Muscle of back (tissue), 11 donors: Measurements from ENCODE around the gene UBE2Z. TPM values are rescaled to one million over a fixed set of nuclear protein-coding genes. Genes with fewer than 3 reads are reported as not detected.

Source experiments
- DNase-seq, 3 donors: peaks; one replicate each; pipeline versions ENCODE4 v3.0.0 to v3.0.0-alpha.2; 2013
- polyA plus RNA-seq, 10 donors: library from polyadenylated mRNA; unstranded; fragments of 120-200 nt; gene quantifications; one replicate each; pipeline ENCODE4 v1.2.1, GENCODE V29; 2013; ENCODE audit not compliant: insufficient read length in 10 of 10

UBE2Z gene
- polyA plus RNA-seq, 10 donors, result 55.4 to 68.9 (median 59.9) TPM

DNA sequence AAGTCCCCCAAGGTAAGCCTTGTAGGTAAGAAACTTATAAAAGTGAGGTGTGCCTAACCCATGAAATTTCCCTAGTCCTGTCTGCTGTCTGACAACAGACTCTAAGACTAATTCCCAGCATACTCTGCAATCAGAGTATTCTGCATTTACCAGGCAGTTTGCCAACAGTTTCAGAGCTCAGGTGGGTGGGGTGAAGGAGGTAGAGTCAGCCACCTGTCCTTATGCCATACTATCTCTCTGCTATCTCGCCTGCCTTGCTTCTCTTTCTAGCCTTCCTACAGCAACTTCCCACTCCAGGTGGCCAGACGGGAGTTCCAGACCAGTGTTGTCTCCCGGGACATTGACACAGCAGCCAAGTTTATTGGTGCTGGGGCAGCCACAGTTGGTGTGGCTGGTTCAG lies 13.3 kb upstream of the UBE2Z start:
- no peak for DNase-seq

- no peak for DNase-seq
Measured at GRCh38 chr17:48901241-48901640, 7.0 kb upstream of the UBE2Z start.

DNA sequence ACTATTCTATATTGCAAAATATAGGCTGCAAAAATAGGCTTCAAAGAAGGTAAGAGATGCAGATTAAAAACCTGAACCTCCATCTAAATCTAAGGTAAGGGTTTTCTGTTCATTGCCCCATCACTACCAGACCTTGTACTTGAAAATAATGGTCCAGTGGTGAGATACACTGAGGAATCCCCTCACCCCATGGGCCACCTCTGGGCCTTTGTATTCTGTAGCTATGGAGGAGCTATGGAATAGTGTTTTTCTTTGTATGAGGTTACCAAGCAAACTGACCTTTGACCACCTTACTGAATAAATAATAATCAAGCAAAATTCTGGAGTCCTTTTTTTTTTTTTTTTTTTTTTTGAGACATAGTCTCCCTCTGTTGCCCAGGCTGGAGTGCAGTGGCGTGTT lies 4.8 kb upstream of the UBE2Z start:
- no peak for DNase-seq

DNA sequence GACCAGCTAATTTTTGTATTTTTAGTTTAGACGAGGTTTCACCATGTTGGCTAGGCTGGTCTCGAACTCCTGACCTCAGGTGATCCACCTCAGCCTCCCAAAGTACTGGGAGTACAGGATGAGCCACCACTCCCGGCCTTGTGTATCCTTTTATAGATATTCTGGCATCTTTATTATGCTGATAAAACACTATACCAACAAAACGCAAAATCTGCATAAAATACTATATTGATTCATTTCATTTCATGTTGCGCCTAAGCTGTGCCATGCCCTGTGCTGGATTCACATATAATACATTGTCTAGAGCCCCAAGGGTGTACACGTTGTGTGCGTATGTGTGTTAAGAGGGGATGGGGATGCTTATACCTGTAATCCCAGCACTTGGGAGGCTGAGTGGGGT lies 3.8 kb upstream of the UBE2Z start:
- no peak for DNase-seq

DNA sequence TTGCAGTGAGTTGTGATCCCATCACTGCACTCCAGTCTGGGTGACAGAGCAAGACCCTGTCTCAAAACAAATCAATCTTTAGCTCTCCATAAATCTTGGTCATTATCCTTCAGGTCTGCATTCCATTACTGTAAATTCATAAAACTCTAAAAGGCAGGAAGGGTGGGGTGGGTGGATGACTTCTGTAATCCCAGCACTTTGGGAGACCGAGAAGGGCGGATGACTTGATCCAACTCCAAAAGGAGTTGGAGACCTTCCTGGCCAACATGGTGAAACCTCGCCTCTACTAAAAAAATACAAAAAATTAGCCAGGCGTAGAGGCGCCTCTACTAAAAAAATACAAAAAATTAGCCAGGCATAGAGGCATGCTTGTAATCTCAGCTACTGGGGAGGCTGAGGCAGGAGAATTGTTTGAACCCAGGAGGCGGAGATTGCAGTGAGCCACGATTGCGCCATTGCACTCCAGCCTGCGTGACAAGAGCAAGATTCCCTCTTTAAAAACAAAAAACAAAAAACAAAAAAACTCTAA lies 2.2 kb upstream of the UBE2Z start:
- DNase-seq, result no peak

GRCh38 chr17:48907713-48908046 lies 527 bp upstream of the UBE2Z start:
- DNase-seq, result no peak

DNA sequence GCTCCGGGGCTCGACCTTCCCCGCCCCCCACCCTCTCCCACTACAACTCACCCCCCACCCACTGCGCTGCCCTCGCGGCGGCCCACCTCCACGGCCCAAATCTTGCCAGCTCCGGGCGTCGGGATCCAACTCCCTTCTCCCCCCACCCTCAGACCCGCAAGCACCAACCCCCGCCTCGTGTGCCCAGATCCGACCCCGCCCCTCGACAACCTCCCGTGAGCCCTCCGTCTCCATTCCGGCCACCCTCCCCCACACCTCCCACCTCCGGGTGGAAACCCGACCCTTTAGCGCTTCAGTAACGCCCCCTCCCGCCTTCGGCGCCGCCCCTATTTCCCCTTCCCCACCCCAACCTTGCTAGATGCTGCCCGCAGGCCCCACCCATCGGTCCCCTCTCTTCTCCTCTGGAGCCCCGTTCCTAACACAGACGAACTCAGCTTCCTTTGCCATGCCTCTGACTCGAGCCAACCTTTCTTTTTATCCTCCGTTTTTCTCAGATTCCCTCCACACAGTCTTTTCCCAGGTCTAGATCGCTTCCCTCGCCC lies 717 bp downstream of the UBE2Z start:
- DNase-seq, result peak; percentile 88 to 94 (median 89)

GRCh38 chr17:48909783-48910182 lies 1.6 kb downstream of the UBE2Z start:
- DNase-seq, result no peak

GRCh38 chr17:48910370-48910769 lies 2.2 kb downstream of the UBE2Z start:
- DNase-seq, result no peak

- no peak for DNase-seq
Measured at GRCh38 chr17:48912476-48912875, 4.3 kb downstream of the UBE2Z start.

DNA sequence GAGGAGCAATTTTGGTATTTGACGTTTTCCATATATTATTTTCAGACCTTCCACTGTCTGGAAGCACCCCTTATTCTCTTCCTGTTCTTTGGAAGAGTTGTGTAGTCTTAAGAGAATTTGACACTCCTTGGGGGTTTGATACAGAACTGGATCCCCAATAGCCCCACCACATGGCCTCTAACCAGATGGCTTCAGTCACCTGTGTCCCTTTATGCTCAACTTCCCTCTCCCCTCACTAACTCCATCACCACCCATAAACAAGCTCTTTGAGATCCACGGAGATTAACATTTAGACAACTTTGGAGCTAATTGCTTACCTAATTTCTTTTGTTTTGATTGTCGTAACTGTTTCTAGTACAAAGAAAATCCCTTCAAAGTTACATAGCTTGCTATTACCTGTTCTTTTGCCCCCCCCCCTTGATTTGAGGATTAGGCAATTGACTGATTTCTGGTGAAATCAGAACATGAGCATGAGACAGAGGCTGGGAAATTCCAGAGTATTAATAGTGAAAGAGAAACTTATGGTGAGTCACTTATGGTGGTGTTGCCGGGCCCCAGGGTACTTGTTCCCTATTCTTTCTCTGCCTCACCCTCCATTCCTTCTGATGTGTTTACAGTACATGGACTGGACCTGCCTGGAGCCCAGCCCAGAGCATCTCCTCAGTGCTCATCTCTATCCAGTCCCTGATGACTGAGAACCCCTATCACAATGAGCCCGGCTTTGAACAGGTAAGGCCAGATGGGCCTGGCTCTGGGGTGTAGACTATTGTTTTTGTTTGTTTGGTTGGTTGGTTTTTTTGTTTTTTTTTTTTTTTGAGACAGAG lies 7.5 kb downstream of the UBE2Z start:
- DNase-seq, result peak in 1 of 3 donors; percentile 27

DNA sequence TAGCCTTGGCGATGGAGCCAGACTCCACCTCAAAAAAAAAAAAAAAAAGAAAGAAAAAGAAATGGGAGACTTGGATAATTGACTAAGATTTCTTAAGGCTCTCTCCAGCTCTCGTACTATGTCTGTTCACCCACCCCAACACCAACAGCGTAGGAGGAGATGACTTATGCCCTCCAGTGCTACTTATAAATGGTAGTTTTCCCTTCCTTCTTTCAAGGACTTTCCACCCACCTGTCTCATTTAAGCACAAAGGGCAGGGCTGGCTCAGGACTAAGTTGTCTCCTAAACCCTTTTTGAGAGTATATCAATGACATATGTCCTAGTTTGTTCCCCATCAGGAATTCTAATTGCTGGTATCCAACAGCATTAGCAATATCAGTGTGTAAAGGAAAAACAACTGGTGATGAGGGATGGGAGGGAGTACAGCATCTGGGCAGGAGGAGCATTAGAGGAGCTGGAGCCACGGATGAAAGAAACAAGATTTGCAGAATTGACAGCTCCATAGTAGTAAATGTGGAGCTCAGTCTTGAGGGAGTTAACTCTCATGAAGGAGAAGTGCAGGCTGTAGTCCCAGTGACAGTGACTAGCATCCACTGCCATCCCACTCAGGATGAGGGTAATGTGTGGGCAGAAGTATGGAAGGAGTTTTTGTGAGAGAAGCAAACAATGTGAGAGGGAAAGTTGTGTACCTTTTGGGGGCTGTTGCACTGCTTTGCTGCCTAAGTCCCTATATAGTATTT lies 17.2 kb downstream of the UBE2Z start:
- no peak for DNase-seq

GRCh38 chr17:48925991-48926342 lies 17.8 kb downstream of the UBE2Z start:
- DNase-seq, result no peak

DNA sequence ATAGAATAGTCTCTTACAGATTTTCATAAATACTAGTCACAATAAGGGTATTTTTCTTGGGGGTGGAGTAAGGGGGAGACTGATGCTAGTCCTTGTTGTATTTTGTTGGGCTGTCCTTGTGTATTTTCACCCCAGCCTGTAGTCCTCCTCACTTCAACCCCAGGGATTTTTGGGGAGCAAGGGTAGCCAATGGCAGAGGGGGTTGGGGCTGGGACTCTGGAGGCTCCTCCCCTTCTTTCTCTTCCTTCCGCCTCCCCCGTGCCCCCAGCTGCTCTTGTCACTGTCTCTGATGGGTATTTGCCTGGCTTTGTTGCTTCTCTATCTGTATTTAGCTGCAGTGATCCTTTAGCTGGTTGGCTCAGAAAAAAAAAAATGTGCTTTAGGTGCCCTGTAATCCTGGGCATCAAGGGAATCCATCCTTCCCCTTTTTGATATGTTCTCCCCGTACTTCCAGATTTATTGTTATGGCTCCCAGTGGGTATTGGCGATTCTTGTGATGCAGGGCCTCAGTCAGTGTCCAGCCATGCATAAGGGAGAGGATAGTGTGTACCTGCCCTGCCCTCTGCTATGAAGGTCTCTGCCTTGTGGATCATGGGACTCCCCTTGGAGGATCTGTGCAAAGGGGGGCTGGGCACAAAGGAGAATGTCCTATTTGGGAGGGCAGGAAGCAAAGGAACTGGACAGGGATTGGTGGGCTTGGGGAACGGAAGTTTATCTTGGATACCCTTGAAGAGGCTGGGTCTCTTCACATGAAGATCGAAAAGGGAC lies 20.0 kb downstream of the UBE2Z start:
- DNase-seq, result no peak

GRCh38 chr17:48928876-48929811 lies 20.9 kb downstream of the UBE2Z start:
- DNase-seq, result no peak

DNA sequence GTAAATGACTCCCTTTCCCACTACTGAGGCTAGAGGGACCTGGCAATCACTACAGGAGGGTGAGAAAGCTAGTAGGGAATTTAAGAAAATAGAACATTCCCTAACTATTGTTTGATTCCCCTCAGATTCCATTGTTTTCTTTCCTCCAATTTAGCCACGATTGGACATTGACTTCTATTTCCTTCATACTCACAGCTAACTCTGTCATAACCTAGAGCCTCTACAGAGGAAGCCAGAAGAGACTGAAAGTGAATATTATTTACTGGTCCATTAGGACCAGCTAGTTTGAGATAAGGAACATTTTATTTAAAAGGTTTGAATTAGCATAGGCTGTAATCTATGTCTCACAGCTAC lies 21.6 kb downstream of the UBE2Z start:
- no peak for DNase-seq

- DNase-seq, result no peak
Measured at GRCh38 chr17:48930435-48930873, 22.2 kb downstream of the UBE2Z start.

GRCh38 chr17:48933035-48933434 lies 24.8 kb downstream of the UBE2Z start:
- DNase-seq, result no peak

DNA sequence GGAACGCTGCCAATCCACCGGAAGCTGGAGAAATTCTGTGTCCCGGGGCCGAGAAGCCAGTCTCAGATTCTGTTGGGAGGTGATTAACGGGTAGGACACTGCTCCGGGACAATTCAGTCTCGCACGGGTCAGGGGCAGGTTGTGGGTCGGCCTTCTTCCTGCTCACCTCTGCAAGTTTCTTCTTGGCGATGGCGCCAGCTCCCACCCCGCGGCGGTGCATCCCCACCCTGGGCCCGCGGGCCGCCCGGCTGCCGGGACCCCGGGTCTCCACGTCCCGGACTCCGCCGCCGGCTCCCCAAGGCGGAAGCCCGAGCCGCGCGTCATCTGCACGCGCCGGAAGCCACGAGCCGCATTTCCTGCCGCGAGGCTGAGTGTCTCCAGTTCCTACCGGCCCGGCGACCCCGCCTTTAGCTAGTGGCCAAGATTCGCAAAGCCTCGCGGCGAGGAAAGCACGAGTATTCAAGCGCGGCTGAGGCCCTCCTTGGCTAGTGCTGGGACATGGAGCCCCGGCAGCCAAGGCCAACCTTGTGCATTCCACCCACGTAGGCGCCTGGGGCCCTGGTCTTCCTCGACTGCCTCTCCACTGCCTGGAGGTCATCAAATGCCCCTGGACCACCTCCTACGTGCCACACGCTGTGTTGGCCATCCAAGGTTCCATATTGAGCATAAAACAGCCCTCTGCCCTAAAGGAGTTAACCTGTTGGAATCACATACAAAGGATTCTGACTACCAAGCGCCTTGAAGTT lies 36.5 kb downstream of the UBE2Z start, which contains the start of gene SNF8:
Gene SNF8, minus strand, starts transcription at position 328 of the 746 bp plus-strand sequence. Its CDS starts 108 bp downstream, at position 220.
- peak; percentile 91 to 97 (median 93) for DNase-seq

DNA sequence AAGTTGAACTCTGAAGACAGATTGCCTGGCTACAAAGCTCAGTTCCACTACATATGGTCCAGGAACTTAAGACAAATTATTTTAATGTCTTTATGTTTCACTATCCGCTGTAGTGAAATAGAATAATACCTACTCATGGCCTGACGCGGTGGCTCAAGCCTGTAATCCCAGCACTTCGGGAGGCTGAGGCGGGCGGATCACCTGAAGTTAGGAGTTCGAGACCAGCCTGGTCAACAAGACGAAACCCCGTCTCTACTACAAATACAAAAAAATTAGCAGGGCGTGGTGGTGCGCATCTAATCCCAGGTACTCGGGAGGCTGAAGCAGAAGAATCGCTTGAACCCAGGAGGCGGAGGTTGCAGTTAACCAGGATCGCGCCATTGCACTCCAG lies 37.0 kb downstream of the UBE2Z start:
- peak in 1 of 3 donors; percentile 6 for DNase-seq
